GM06990 (cell line): ENCODE results near the gene ITGAL.

Source experiments
- DNase-seq: peaks from one replicate; pipeline ENCODE4 v3.0.0-alpha.2; 2011; ENCODE audit not compliant: insufficient read length; ENCODE audit errors: extremely low read depth
- H3K27me3 ChIP-seq: replicated peaks from 2 replicates; pipeline ENCODE4 v1.6.0; 2011; ENCODE audit warnings: low read length; ENCODE audit not compliant: control insufficient read depth, insufficient read depth
- H3K36me3 ChIP-seq: 2 replicates; pipeline ENCODE4 v1.5.1; 2011; ENCODE audit warnings: low read length; ENCODE audit not compliant: control insufficient read depth, insufficient read depth
- H3K4me3 ChIP-seq: replicated peaks from 2 replicates; pipeline ENCODE4 v1.5.1; 2011; ENCODE audit warnings: low read depth, mild to moderate bottlenecking, control low read depth, low read length
- TF ChIP-seq, protein P1 (sequence below): IDR thresholded peaks from 2 replicates; pipeline ENCODE4 v1.5.1; 2011; ENCODE audit warnings: low read length, control low read depth, mild to moderate bottlenecking, inconsistent platforms; ENCODE audit not compliant: insufficient read depth, poor library complexity, severe bottlenecking

ITGAL gene

DNA sequence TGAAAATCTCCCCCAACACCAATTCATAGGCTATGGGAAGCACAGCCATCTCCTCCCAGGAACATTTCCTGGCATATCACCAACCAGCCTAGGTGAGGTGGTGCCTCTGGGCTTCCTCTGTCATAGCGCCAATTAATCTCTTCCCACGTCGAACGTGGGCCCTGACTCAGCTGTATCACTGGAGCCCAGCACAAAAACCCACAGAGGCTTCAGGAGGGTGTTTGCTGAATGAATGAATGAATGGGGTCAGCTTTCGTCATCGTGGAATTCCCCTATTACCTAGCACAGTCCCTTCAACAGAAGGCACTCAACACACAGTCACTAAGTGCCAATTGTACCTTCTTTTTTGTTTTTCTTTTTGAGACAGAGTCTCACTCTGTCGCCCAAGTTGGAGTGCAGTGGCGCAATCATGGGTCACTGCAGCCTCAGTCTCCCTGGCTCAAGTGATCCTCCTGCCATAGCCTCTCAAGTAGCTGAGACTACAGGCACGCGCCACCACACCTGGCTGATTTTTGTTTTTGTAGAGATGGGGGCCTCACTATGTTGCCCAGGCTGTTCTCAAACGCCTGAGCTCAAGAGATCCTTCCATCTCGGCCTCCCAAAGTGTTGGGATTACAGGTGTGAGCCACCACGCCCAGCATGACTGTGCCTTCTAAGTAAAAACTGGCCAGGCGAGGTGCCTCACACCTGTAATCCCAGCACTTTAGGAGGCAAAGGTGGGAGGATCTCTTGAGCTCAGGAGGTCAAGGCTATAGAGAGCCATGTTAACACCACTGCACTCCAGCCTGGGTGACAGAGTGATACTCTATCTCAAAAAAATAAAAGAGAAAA, 94.8 kb downstream of the ITGAL start:
- no peak for DNase-seq
- Histone ChIP-seq H3K27me3 (no peaks in the 10 kb centered on the region), H3K4me3 (no peak overlapping the region), H3K36me3 (no peaks in the 10 kb centered on the region; the same call in 1 of the 2 replicates)
- TF ChIP-seq, protein P1, sequence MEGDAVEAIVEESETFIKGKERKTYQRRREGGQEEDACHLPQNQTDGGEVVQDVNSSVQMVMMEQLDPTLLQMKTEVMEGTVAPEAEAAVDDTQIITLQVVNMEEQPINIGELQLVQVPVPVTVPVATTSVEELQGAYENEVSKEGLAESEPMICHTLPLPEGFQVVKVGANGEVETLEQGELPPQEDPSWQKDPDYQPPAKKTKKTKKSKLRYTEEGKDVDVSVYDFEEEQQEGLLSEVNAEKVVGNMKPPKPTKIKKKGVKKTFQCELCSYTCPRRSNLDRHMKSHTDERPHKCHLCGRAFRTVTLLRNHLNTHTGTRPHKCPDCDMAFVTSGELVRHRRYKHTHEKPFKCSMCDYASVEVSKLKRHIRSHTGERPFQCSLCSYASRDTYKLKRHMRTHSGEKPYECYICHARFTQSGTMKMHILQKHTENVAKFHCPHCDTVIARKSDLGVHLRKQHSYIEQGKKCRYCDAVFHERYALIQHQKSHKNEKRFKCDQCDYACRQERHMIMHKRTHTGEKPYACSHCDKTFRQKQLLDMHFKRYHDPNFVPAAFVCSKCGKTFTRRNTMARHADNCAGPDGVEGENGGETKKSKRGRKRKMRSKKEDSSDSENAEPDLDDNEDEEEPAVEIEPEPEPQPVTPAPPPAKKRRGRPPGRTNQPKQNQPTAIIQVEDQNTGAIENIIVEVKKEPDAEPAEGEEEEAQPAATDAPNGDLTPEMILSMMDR, result no peak

DNA sequence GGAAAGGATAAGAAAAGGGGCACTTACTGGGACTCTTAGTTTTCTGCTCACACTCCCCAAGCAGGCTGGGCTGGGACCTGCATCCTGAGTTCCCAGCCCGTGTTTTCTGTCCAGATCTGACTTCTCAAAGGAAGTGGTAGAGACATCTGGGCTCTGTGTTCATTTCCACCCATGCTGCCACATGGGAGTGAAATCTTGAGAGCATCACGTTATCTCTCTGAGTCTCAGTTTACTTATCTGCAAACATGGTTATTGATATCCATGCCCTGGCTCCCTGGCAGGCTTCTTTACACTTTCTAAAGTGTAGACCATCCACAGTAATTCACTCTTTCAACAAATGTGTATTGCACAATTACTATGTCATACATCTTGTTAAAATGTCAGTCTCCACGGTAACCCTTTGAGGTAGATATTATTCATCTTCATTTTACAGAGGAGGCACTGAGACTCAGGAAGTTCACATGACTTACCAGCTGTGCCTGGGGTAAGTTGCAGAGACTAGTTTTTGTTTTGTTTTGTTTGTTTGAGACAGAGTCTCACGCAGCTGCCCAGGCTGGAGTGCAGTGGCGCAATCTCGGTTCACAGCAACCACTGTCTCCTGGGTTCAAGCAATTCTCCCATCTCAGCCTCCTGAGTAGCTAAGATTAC, 95.6 kb downstream of the ITGAL start:
- TF ChIP-seq, protein P1, result no peak
- no peak for DNase-seq
- no peaks in the 10 kb centered on the region for H3K27me3 ChIP-seq
- no peak overlapping the region for H3K4me3 ChIP-seq
- H3K36me3 ChIP-seq, result no peaks in the 10 kb centered on the region; the same call in 1 of the 2 replicates

DNA sequence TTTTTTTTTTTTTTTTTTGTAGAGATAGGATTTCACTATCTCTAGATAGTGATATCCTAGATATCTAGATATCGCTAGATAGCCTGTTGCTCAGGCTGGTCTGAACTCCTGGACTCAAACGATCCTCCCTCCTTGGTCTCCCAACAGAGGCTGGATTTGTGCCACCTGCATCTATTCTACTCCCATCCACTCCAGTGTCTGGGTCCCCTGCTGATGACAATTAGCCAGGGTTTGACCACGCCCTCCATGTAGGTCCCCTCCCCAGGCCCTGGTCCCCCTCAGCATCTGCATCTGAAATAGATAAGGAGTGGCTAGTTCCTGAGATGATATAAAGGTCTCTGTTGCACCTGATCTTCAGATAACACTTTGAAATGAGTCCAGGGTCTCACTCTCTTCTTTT, 96.7 kb downstream of the ITGAL start:
- H3K4me3 ChIP-seq, result no peak overlapping the region
- H3K27me3 ChIP-seq, result no peaks in the 10 kb centered on the region
- TF ChIP-seq, protein P1, result no peak
- DNase-seq, result no peak
- no peaks in the 10 kb centered on the region; the same call in 1 of the 2 replicates for H3K36me3 ChIP-seq

DNA sequence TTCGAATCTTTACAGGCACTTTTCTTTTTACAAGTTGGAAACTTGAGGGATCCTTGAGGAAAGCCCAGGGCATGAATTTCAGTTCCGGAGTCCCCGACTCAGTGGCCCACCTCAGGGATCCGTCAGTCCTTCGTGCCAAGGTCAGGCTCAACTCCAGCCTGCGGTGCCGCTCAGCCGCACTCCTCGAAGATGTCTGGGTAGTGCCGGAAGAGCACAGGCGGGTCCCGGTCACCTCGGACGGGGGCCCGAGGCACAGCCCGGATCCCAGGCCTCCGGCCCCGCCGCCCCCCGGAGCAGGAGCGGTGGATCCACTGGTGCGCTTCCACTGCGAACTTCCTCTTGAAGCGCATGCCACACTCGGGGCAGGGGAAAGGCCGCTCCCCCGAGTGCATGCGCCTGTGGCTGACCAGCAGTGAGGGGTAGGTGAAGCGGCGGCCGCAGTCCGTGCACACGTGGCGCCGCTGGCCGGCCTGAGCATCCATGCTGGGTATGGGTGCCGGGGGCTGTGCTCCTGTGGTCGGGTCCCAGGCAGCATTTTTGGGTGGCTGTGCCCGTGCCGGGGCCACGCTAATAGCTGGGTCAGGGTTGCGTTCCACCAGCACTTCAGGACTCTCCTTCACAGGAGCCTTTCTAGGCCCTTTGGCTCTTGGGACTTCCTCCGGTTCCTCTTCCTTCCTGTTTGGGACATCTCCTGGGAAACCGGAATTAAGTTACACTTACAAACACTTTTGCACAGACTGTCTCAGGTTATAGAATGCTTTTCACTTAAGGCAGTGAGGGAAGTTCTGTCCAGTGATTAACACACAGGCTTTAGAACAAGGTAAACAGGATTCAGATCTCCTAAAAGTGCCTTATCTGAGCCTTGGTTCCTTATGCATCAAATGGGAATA, 97.4 kb downstream of the ITGAL start:
- TF ChIP-seq, protein P1, result no peak
- H3K4me3 ChIP-seq, result no peak overlapping the region
- H3K27me3 ChIP-seq, result no peaks in the 10 kb centered on the region
- no peak for DNase-seq
- H3K36me3 ChIP-seq, result no peaks in the 10 kb centered on the region; the same call in 1 of the 2 replicates

DNA sequence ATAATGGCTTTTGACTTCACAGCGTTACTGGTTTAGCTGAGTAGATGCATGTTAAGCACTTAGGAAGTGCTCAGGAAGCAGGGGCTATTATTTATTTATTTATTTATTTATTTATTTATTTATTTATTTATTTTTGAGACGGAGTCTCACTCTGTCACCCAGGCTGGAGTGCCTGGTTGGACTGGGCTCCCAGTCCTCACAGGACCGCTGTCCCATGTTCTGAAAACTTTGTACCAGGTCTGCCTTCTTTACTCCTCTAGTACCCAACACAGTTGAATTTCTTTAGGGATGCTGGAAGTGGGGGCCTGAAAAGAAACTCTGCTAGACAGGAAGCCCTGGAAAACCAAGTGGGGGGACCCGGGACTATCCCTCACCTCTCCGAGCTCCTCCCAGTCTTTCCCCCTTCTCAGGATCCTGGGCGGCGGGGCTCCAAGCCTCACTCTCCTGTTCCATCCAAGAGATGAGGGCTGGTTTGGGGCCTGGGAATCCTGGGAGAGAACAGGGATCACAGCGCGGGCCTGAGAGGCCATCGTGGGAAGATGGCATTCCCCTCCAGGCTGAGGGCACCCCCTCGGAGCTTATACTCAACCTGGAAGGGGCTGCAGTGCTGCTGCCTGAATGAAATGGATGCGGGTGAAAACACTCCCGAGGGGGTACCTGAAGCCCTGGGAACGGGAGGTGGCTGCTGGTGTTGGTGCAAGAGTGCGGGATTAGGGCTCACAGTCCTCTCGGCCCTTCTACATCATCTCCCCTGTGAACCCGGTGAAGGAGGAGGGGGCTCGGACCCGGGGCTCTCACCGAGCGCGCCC, 98.3 kb downstream of the ITGAL start:
- DNase-seq, result no peak
- peak overlapping the region; percentile 65 for H3K4me3 ChIP-seq
- TF ChIP-seq, protein P1, result no peak
- H3K36me3 ChIP-seq, result no peaks in the 10 kb centered on the region; the same call in 1 of the 2 replicates
- H3K27me3 ChIP-seq, result no peaks in the 10 kb centered on the region
